ENCODE measurements around the gene TPPP.
A peak's percentile ranks its signal among the peaks of the same experiment; 100 is the strongest.

TPPP gene

DNA sequence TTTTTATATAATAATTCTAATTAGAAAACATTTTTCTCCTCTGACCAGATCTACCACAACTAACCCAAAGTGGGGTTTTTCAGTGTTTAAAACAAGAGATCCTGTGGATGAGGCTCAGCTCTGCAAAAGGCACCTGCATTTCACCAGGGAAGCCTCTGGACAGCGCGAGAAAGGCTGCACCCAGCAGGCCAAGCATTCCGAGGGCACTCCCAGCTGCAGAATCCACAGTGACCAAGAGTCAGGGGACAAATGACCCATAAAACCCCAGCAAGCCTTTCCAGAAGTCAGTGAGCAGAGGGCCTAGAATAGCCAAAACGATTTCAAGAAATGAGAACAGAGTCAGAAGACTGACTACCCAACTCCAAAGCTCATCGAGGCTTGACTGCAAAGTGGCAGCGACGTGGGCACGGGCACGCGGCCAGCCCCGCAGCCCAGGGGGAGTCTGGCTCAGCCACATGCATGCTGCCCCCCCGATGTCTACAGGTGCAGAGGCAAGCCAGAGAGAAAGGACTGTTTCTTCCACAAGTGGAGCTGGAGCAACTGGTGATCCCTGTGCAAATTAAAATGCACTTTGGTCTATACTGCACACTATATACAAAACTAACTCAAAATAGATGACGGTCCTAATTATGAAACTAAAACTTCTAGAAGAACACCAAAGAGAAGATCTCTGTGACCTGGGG lies 26.2 kb downstream of the TPPP start:
- Histone ChIP-seq H3K4me3 (ENCODE audit: low read depth, low read length) (no peak overlapping the region), H3K4me1 (ENCODE audit: control insufficient read depth, insufficient read depth, low read length) (peaks cover 1% of the 10 kb centered on the region), H3K36me3 (ENCODE audit: control insufficient read depth in 2 of 2, insufficient read depth in 1 of 2, low read length in 2 of 2) (peaks cover 0 to 60% of the 10 kb centered on the region in 2 experiments; a peak in 1 of 3 replicates), H3K27ac (ENCODE audit: extremely low read depth, low read depth, low read length) (no peak overlapping the region), H3K9me3 (ENCODE audit: control insufficient read depth, insufficient read depth, low read depth, low read length) (no peaks in the 10 kb centered on the region)
- ChIA-PET POLR2A (no interaction called here), CTCF (interaction anchor here (0.6 to 1.2 kb wide), 4 partner anchors 66 to 508 kb away, joined by 3 to 4 read pairs (median 4); no protein-coding TSS in a partner anchor)
- no peak for TF ChIP-seq ZNF529 (tag by site-specific recombination; IDR thresholded peaks at IDR 0.05; ENCODE audit: insufficient replicate concordance)
- peak; percentile 91 for TF ChIP-seq SCRT2 (tag by site-specific recombination; IDR thresholded peaks at IDR 0.05)
- TF ChIP-seq, protein P1, sequence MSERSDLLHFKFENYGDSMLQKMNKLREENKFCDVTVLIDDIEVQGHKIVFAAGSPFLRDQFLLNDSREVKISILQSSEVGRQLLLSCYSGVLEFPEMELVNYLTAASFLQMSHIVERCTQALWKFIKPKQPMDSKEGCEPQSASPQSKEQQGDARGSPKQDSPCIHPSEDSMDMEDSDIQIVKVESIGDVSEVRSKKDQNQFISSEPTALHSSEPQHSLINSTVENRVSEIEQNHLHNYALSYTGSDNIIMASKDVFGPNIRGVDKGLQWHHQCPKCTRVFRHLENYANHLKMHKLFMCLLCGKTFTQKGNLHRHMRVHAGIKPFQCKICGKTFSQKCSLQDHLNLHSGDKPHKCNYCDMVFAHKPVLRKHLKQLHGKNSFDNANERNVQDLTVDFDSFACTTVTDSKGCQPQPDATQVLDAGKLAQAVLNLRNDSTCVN (tag by site-specific recombination; optimal IDR thresholded peaks at IDR 0.05) = no peak
- peak; percentile 95 for TF ChIP-seq SCRT1 (tag by site-specific recombination; IDR thresholded peaks at IDR 0.05; ENCODE audit: borderline replicate concordance)

GRCh38 chr5:665956-666711 lies 27.0 kb downstream of the TPPP start:
- peaks cover 0 to 69% of the 10 kb centered on the region in 2 experiments; a peak in 1 of 3 replicates for H3K36me3 ChIP-seq (ENCODE audit: control insufficient read depth in 2 of 2, insufficient read depth in 1 of 2, low read length in 2 of 2)
- CTCF ChIA-PET = interaction anchor here (0.6 to 1.2 kb wide), 4 partner anchors 65 to 509 kb away, joined by 3 to 4 read pairs (median 4); no protein-coding TSS in a partner anchor
- no peak overlapping the region for H3K4me3 ChIP-seq (ENCODE audit: low read depth, low read length)
- no peaks in the 10 kb centered on the region for H3K4me1 ChIP-seq (ENCODE audit: control insufficient read depth, insufficient read depth, low read length)
- TF ChIP-seq GLIS2 (tag by site-specific recombination; IDR thresholded peaks at IDR 0.05) (no peak), ZNF221 (tag by site-specific recombination; IDR thresholded peaks at IDR 0.05; ENCODE audit: borderline replicate concordance) (no peak), ZNF121 (tag by site-specific recombination; IDR thresholded peaks at IDR 0.05) (no peak), ZNF670 (tag by site-specific recombination; IDR thresholded peaks at IDR 0.05; ENCODE audit: low read depth) (no peak), ZNF785 (tag by site-specific recombination; IDR thresholded peaks at IDR 0.05) (no peak), ZNF398 (tag by site-specific recombination; IDR thresholded peaks at IDR 0.05) (no peak), ZNF776 (tag by site-specific recombination; IDR thresholded peaks at IDR 0.05; ENCODE audit: borderline replicate concordance) (no peak), ZNF777 (tag by site-specific recombination; IDR thresholded peaks at IDR 0.05; ENCODE audit: borderline replicate concordance) (no peak), ZNF513 (tag by site-specific recombination; IDR thresholded peaks at IDR 0.05) (no peak), ZNF140 (tag by site-specific recombination; IDR thresholded peaks at IDR 0.05) (no peak), TRIM28 (IDR thresholded peaks at IDR 0.05; ENCODE audit: borderline replicate concordance, low read length) (no peak), ZNF133 (tag by site-specific recombination; IDR thresholded peaks at IDR 0.05) (no peak), RBAK (tag by site-specific recombination; IDR thresholded peaks at IDR 0.05) (no peak), ZNF169 (tag by site-specific recombination; IDR thresholded peaks at IDR 0.05) (no peak), ZNF138 (tag by site-specific recombination; IDR thresholded peaks at IDR 0.05; ENCODE audit: borderline replicate concordance) (no peak), MEIS1 (CRISPR knock-in tag; IDR thresholded peaks at IDR 0.05; ENCODE audit: borderline replicate concordance) (no peak), ZNF626 (tag by site-specific recombination; IDR thresholded peaks at IDR 0.05) (no peak), ZNF146 (tag by site-specific recombination; IDR thresholded peaks at IDR 0.05) (no peak), ZNF324 (tag by site-specific recombination; IDR thresholded peaks at IDR 0.05) (no peak)
- TF ChIP-seq, protein P2, sequence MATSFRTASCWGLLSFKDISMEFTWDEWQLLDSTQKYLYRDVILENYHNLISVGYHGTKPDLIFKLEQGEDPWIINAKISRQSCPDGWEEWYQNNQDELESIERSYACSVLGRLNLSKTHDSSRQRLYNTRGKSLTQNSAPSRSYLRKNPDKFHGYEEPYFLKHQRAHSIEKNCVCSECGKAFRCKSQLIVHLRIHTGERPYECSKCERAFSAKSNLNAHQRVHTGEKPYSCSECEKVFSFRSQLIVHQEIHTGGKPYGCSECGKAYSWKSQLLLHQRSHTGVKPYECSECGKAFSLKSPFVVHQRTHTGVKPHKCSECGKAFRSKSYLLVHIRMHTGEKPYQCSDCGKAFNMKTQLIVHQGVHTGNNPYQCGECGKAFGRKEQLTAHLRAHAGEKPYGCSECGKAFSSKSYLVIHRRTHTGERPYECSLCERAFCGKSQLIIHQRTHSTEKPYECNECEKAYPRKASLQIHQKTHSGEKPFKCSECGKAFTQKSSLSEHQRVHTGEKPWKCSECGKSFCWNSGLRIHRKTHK (tag by site-specific recombination; IDR thresholded peaks at IDR 0.05) = no peak
- H3K9me3 ChIP-seq (ENCODE audit: control insufficient read depth, insufficient read depth, low read depth, low read length) = no peaks in the 10 kb centered on the region
- no peak overlapping the region for H3K27ac ChIP-seq (ENCODE audit: extremely low read depth, low read depth, low read length)
- POLR2A ChIA-PET = no interaction called here

Data from HEK293 (cell line).